ENCODE results near the gene SLFN12L. TPM values are rescaled to one million over a fixed set of nuclear protein-coding genes. Genes with fewer than 3 reads are reported as not detected.
"Not testable (repeated sequence)": the region's sequence is repeated elsewhere in the genome, so short reads cannot be mapped to it uniquely, and the experiment has no call there.

The SLFN12L gene
- polyA plus RNA-seq, 3 donors: 0.16 to 0.80 (median 0.79) TPM

- WGBS, 3 donors: 55 to 73% (median 67%) methylated on average over 8 of the region's 8 CpGs
- H3K27ac ChIP-seq (ENCODE audit: low read depth, low read length): no peak overlapping the region
Observed at GRCh38 chr17:35548208-35548810, 10.8 kb upstream of the SLFN12L start.

GRCh38 chr17:35546487-35546886, 9.0 kb upstream of the SLFN12L start:
- 67 to 91% (median 80%) methylated on average over 1 of the region's 1 CpG for WGBS, 3 donors
- no peak overlapping the region for H3K27ac ChIP-seq (ENCODE audit: low read depth, low read length)

- 78 to 87% (median 79%) methylated on average over 1 of the region's 1 CpG for whole genome bisulfite sequencing, 3 donors
- no peak overlapping the region for H3K27ac ChIP-seq (ENCODE audit: low read depth, low read length)
Observed at GRCh38 chr17:35545150-35545549, 7.7 kb upstream of the SLFN12L start.

- 50 to 73% (median 64%) methylated on average over 1 of the region's 1 CpG for WGBS, 3 donors
Observed at GRCh38 chr17:35543856-35544255, 6.4 kb upstream of the SLFN12L start.

GRCh38 chr17:35542990-35543389, 5.5 kb upstream of the SLFN12L start:
- H3K27ac ChIP-seq (ENCODE audit: low read depth, low read length): no peak overlapping the region

More at GRCh38 chr17:35543856-35544255, 6.4 kb upstream of the SLFN12L start:
- no peak overlapping the region for H3K27ac ChIP-seq (ENCODE audit: low read depth, low read length)

- no peak overlapping the region for H3K27ac ChIP-seq (ENCODE audit: low read depth, low read length)
- WGBS, 3 donors: 14 to 45% (median 29%) methylated on average over 1 of the region's 1 CpG
Observed at GRCh38 chr17:35541434-35541833, 4.0 kb upstream of the SLFN12L start.

- 10 to 49% (median 12%) methylated on average over 8 of the region's 8 CpGs for WGBS, 3 donors
- H3K27ac ChIP-seq (ENCODE audit: low read depth, low read length): no peak overlapping the region
Observed at GRCh38 chr17:35540589-35541404, 3.3 kb upstream of the SLFN12L start.

GRCh38 chr17:35539659-35540026, 2.2 kb upstream of the SLFN12L start:
- no peak overlapping the region for H3K27ac ChIP-seq (ENCODE audit: low read depth, low read length)
- 34 to 45% (median 34%) methylated on average over 5 of the region's 5 CpGs for WGBS, 3 donors

- WGBS, 3 donors: 47 to 64% (median 53%) methylated on average over 13 of the region's 13 CpGs
- no peak overlapping the region for H3K27ac ChIP-seq (ENCODE audit: low read depth, low read length)
Observed at GRCh38 chr17:35536664-35537171, 760 bp downstream of the SLFN12L start.

- 92 to 93% (median 92%) methylated on average over 9 of the region's 9 CpGs for WGBS, 3 donors
- H3K27ac ChIP-seq (ENCODE audit: low read depth, low read length): not testable (repeated sequence)
Observed at GRCh38 chr17:35535406-35535805, 2.1 kb downstream of the SLFN12L start.

GRCh38 chr17:35534576-35535093, 2.8 kb downstream of the SLFN12L start:
- WGBS, 3 donors: 65 to 73% (median 71%) methylated on average over 3 of the region's 3 CpGs
- H3K27ac ChIP-seq (ENCODE audit: low read depth, low read length): no peak overlapping the region

- 47 to 61% (median 58%) methylated on average over 1 of the region's 1 CpG for WGBS, 3 donors
Observed at GRCh38 chr17:35531160-35531559, 6.3 kb downstream of the SLFN12L start.

GRCh38 chr17:35529866-35530265, 7.6 kb downstream of the SLFN12L start:
- WGBS, 3 donors: 81 to 92% (median 92%) methylated on average over 8 of the region's 8 CpGs
- H3K27ac ChIP-seq (ENCODE audit: low read depth, low read length): no peak overlapping the region

More at GRCh38 chr17:35531160-35531559, 6.3 kb downstream of the SLFN12L start:
- H3K27ac ChIP-seq (ENCODE audit: low read depth, low read length): no peak overlapping the region

GRCh38 chr17:35529326-35529725, 8.2 kb downstream of the SLFN12L start:
- WGBS, 3 donors: 90 to 94% (median 93%) methylated on average over 1 of the region's 1 CpG
- not testable (repeated sequence) for H3K27ac ChIP-seq (ENCODE audit: low read depth, low read length)

GRCh38 chr17:35523296-35523695, 14.2 kb downstream of the SLFN12L start:
- 59 to 74% (median 66%) methylated on average over 4 of the region's 4 CpGs for WGBS, 3 donors
- no peak overlapping the region for H3K27ac ChIP-seq (ENCODE audit: low read depth, low read length)

- 44 to 50% (median 48%) methylated on average over 5 of the region's 5 CpGs for WGBS, 3 donors
- H3K27ac ChIP-seq (ENCODE audit: low read depth, low read length): not testable (repeated sequence)
Observed at GRCh38 chr17:35521654-35522256, 15.7 kb downstream of the SLFN12L start.

- no peak overlapping the region for H3K27ac ChIP-seq (ENCODE audit: low read depth, low read length)
- 44 to 86% (median 59%) methylated on average over 1 of the region's 1 CpG for WGBS, 3 donors
Observed at GRCh38 chr17:35521150-35521549, 16.3 kb downstream of the SLFN12L start.

- no peak overlapping the region for H3K27ac ChIP-seq (ENCODE audit: low read depth, low read length)
- 53 to 87% (median 86%) methylated on average over 8 of the region's 8 CpGs for WGBS, 3 donors
Observed at GRCh38 chr17:35519906-35520442, 17.5 kb downstream of the SLFN12L start.

GRCh38 chr17:35519439-35519838, 18.0 kb downstream of the SLFN12L start:
- 34 to 81% (median 79%) methylated on average over 3 of the region's 3 CpGs for WGBS, 3 donors

More at GRCh38 chr17:35519439-35519838, 18.0 kb downstream of the SLFN12L start:
- no peak overlapping the region for H3K27ac ChIP-seq (ENCODE audit: low read depth, low read length)
